ENCODE data around the gene NFILZ. TPM values are rescaled to one million over a fixed set of nuclear protein-coding genes. Genes with fewer than 3 reads are reported as not detected.

Gene NFILZ
- polyA plus RNA-seq, 1 donor (not counting 4 experiments of a cell fraction or from before 2014, with no cell fraction given): not detected

DNA sequence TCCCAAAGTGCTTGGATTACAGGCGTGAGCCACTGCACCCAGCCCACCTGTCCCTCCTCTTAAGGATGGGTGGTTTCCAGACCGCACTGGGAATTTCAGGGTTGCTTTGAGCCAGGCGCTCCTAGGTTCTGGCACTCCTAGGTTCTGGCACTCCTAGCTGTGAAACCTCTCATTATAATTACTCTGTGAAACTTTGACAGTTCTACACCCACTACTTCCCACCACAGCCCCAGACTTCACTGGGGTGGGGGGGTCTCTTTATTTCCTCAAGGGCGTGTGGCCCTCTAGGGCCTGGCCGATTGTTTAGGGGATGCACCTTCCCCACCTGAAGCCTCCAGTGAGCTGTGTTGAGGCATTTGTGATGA, 17.6 kb upstream of the NFILZ start:
- Histone ChIP-seq H3K36me3 (ENCODE audit: control insufficient read depth in 2 of 2, extremely low read depth in 1 of 2, insufficient read depth in 2 of 2, low read length in 2 of 2) (no peaks in the 10 kb centered on the region), H3K27ac (ENCODE audit: control insufficient read depth, insufficient read depth, low read length) (no peak overlapping the region), H3K79me2 (ENCODE audit: control insufficient read depth, insufficient read depth, low read length) (no peaks in the 10 kb centered on the region), H4K20me1 (ENCODE audit: control insufficient read depth, extremely low read depth, insufficient read depth, low read length) (no peaks in the 10 kb centered on the region), H3K9me1 (ENCODE audit: control insufficient read depth, extremely low read depth, insufficient read depth, low read length) (no peaks in the 10 kb centered on the region), H3K27me3 (ENCODE audit: control insufficient read depth, extremely low read depth, insufficient read depth, low read length) (peaks cover 19% of the 10 kb centered on the region), H3K4me2 (ENCODE audit: control insufficient read depth, extremely low read depth, insufficient read depth, low read depth, low read length) (no peak overlapping the region), H2AFZ (ENCODE audit: control insufficient read depth, low read length) (no peak overlapping the region), H3K9me3 (ENCODE audit: control insufficient read depth, low read depth, low read length) (no peaks in the 10 kb centered on the region), H3K4me3 (ENCODE audit: control insufficient read depth in 2 of 3, extremely low read depth in 1 of 3, insufficient read depth in 2 of 3, low read depth in 1 of 3, low read length in 3 of 3) (no peak overlapping the region), H3K9ac (ENCODE audit: control insufficient read depth, extremely low read depth, insufficient read depth, low read length) (no peak overlapping the region), H3K4me1 (ENCODE audit: control insufficient read depth, extremely low read depth, insufficient read depth, low read length) (no peaks in the 10 kb centered on the region)
- FAIRE-seq (no peak), DNase-seq (ENCODE audit: low read depth, low spot score) (no peak)
- dilution Hi-C loops (cut with MboI; ENCODE audit: extremely low pct_ligation_motif_present, low sequenced_read_pairs): no loop called here
- no peak for TF ChIP-seq EZH2 (IDR thresholded peaks at IDR 0.05; ENCODE audit: low read length)
- TF ChIP-seq, protein P1, sequence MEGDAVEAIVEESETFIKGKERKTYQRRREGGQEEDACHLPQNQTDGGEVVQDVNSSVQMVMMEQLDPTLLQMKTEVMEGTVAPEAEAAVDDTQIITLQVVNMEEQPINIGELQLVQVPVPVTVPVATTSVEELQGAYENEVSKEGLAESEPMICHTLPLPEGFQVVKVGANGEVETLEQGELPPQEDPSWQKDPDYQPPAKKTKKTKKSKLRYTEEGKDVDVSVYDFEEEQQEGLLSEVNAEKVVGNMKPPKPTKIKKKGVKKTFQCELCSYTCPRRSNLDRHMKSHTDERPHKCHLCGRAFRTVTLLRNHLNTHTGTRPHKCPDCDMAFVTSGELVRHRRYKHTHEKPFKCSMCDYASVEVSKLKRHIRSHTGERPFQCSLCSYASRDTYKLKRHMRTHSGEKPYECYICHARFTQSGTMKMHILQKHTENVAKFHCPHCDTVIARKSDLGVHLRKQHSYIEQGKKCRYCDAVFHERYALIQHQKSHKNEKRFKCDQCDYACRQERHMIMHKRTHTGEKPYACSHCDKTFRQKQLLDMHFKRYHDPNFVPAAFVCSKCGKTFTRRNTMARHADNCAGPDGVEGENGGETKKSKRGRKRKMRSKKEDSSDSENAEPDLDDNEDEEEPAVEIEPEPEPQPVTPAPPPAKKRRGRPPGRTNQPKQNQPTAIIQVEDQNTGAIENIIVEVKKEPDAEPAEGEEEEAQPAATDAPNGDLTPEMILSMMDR (optimal IDR thresholded peaks at IDR 0.05 in 1 of 3, IDR thresholded peaks at IDR 0.05 in 1 of 3, conservative IDR thresholded peaks at IDR 0.05 in 1 of 3; ENCODE audit: extremely low read depth in 1 of 3, insufficient read depth in 2 of 3, low read length in 3 of 3): no peak

DNA sequence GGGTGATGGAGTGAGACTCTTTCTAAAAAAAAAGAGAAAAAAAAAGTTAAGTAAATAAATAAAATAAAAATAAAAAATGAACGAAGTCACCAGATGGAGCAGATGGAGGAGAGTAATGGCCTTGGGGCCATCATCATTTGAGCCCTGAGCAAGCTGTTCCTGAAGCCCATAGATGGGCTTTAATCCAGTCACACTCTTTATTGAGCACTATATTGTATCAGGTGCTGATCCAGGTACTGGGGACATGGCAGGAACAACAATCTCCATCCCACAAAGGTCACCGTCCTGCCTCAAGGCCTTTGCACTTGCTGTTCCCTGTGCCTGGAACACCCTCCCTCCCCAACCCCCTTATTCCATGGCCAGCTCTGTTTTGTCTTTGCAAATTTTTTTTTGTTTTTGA, 16.0 kb upstream of the NFILZ start:
- H3K4me3 ChIP-seq (ENCODE audit: control insufficient read depth in 2 of 3, extremely low read depth in 1 of 3, insufficient read depth in 2 of 3, low read depth in 1 of 3, low read length in 3 of 3): no peak overlapping the region
- DNase-seq (ENCODE audit: low read depth, low spot score): no peak
- no peak for FAIRE-seq
- peaks cover 11% of the 10 kb centered on the region for H3K27me3 ChIP-seq (ENCODE audit: control insufficient read depth, extremely low read depth, insufficient read depth, low read length)
- H2AFZ ChIP-seq (ENCODE audit: control insufficient read depth, low read length): no peak overlapping the region
- dilution Hi-C loops (cut with MboI; ENCODE audit: extremely low pct_ligation_motif_present, low sequenced_read_pairs): no loop called here
- H3K4me1 ChIP-seq (ENCODE audit: control insufficient read depth, extremely low read depth, insufficient read depth, low read length): no peaks in the 10 kb centered on the region
- H3K36me3 ChIP-seq (ENCODE audit: control insufficient read depth in 2 of 2, extremely low read depth in 1 of 2, insufficient read depth in 2 of 2, low read length in 2 of 2): no peaks in the 10 kb centered on the region
- no peaks in the 10 kb centered on the region for H3K9me3 ChIP-seq (ENCODE audit: control insufficient read depth, low read depth, low read length)
- no peak overlapping the region for H3K9ac ChIP-seq (ENCODE audit: control insufficient read depth, extremely low read depth, insufficient read depth, low read length)
- no peaks in the 10 kb centered on the region for H3K79me2 ChIP-seq (ENCODE audit: control insufficient read depth, insufficient read depth, low read length)
- H3K27ac ChIP-seq (ENCODE audit: control insufficient read depth, insufficient read depth, low read length): no peak overlapping the region
- H3K9me1 ChIP-seq (ENCODE audit: control insufficient read depth, extremely low read depth, insufficient read depth, low read length): no peaks in the 10 kb centered on the region
- H3K4me2 ChIP-seq (ENCODE audit: control insufficient read depth, extremely low read depth, insufficient read depth, low read depth, low read length): no peak overlapping the region
- H4K20me1 ChIP-seq (ENCODE audit: control insufficient read depth, extremely low read depth, insufficient read depth, low read length): no peaks in the 10 kb centered on the region
- TF ChIP-seq, protein P1 (optimal IDR thresholded peaks at IDR 0.05 in 1 of 3, IDR thresholded peaks at IDR 0.05 in 1 of 3, conservative IDR thresholded peaks at IDR 0.05 in 1 of 3; ENCODE audit: extremely low read depth in 1 of 3, insufficient read depth in 2 of 3, low read length in 3 of 3): no peak
- TF ChIP-seq EZH2 (IDR thresholded peaks at IDR 0.05; ENCODE audit: low read length): no peak
